Upper lobe of left lung (tissue), 4 donors: Measurements from ENCODE around the gene FGF13.

ENCODE experiments used
- CTCF ChIP-seq, 6 experiments: fragments of 450-650 bp in 4 of 6; fragments of 200-600 bp in 2 of 6; sonication (generic) in 2 of 6; IDR thresholded peaks; one replicate each; pipeline ENCODE4 v1.5.1; 2016 to 2019; ENCODE audit warnings: antibody characterized with exemption in 6 of 6
- POLR2AphosphoS5 ChIP-seq, 2 donors: sonication (generic); formaldehyde crosslinking; IDR thresholded peaks; one replicate each; pipeline ENCODE4 v1.5.1; 2017; ENCODE audit warnings: antibody characterized with exemption in 2 of 2

GRCh38 chrX:138723301-138723700 lies 11.8 kb upstream of the FGF13 start:
- TF ChIP-seq CTCF (IDR thresholded peaks at IDR 0.05) (no peak), POLR2AphosphoS5 (IDR thresholded peaks at IDR 0.05) (no peak)
